K562 (cell line): Measurements from ENCODE around the gene GOLGA2.

Source experiments
- ELF4 ChIP-seq: fragments of 450-650 bp; formaldehyde crosslinking; IDR thresholded peaks from 2 replicates; pipeline ENCODE4 v1.4.0; 2022; ENCODE audit warnings: missing genetic modification characterization
- ETS2 ChIP-seq: IDR thresholded peaks from 2 replicates; pipeline ENCODE4 v1.6.1; 2016; ENCODE audit warnings: borderline replicate concordance, missing genetic modification characterization, mild to moderate bottlenecking, moderate library complexity, missing compliant biosample characterization; ENCODE audit not compliant: poor library complexity, severe bottlenecking
- GATA2 ChIP-seq: sonication (generic); formaldehyde crosslinking; IDR thresholded peaks from 2 replicates; pipeline ENCODE4 v1.4.0; 2020; ENCODE audit warnings: mild to moderate bottlenecking, missing genetic modification reagents
- IRF2 ChIP-seq: sonication (generic); formaldehyde crosslinking; IDR thresholded peaks from 2 replicates; pipeline ENCODE4 v1.8.1; 2022; ENCODE audit warnings: mild to moderate bottlenecking, missing genetic modification reagents
- MAZ ChIP-seq, 2 experiments: fragments of 450-650 bp in 1 of 2; sonication (generic) in 1 of 2; formaldehyde crosslinking; IDR thresholded peaks in 1 of 2; conservative IDR thresholded peaks in 1 of 2; 2 replicates each; pipeline versions ENCODE4 v1.4.0 to v1.5.0; 2020; ENCODE audit warnings: mild to moderate bottlenecking in 1 of 2, missing genetic modification reagents in 1 of 2
- MYC ChIP-seq, 2 experiments: fragments of 250-450 bp in 1 of 2; sonication (Bioruptor Pico) in 1 of 2; IDR thresholded peaks; 2 replicates each; pipeline versions ENCODE4 v1.5.1 to v1.6.1; 2012 to 2021; ENCODE audit warnings: low read depth in 2 of 2, borderline replicate concordance in 1 of 2, improper control_type of control experiment in 1 of 2, low read length in 1 of 2, mild to moderate bottlenecking in 1 of 2, moderate library complexity in 1 of 2
- NBN ChIP-seq: fragments of 450-650 bp; IDR thresholded peaks from 2 replicates; pipeline ENCODE4 v1.6.1; 2016; ENCODE audit warnings: low read depth, mild to moderate bottlenecking
- NUFIP1 ChIP-seq: fragments of 450-650 bp; IDR thresholded peaks from 2 replicates; pipeline ENCODE4 v1.6.1; 2018; ENCODE audit not compliant: partially characterized antibody
- RCOR1 ChIP-seq, 2 experiments: IDR thresholded peaks; 2 replicates each; pipeline ENCODE4 v1.6.1; 2012; ENCODE audit warnings: low read depth in 2 of 2, low read length in 2 of 2, borderline replicate concordance in 1 of 2, improper control_type of control experiment in 1 of 2
- ZNF551 ChIP-seq: fragments of 250-450 bp; sonication (Bioruptor Pico); IDR thresholded peaks from 2 replicates; pipeline ENCODE4 v1.5.0; 2021; ENCODE audit warnings: mild to moderate bottlenecking, moderate library complexity
- TF ChIP-seq, protein P1 (sequence below), 2 experiments: IDR thresholded peaks; 2 replicates each; pipeline ENCODE4 v1.6.1; 2011; ENCODE audit warnings: borderline replicate concordance in 1 of 2, control low read depth in 1 of 2, low read depth in 1 of 2, low read length in 1 of 2, mild to moderate bottlenecking in 1 of 2, mixed read lengths in 1 of 2, moderate library complexity in 1 of 2; ENCODE audit not compliant: insufficient read depth in 1 of 2, insufficient read length in 1 of 2, poor library complexity in 1 of 2, severe bottlenecking in 1 of 2; ENCODE audit errors: extremely low read depth in 1 of 2
- TF ChIP-seq, protein P2 (sequence below), 3 experiments: IDR thresholded peaks in 2 of 3; conservative IDR thresholded peaks in 1 of 3; 2 replicates each; pipeline ENCODE4 v1.5.1; 2011 to 2012; ENCODE audit warnings: low read length in 3 of 3, mild to moderate bottlenecking in 3 of 3, control low read depth in 2 of 3, improper control_type of control experiment in 1 of 3, inconsistent platforms in 1 of 3, low read depth in 1 of 3, mixed read lengths in 1 of 3, moderate library complexity in 1 of 3; ENCODE audit not compliant: insufficient read depth in 2 of 3
- TF ChIP-seq, protein P3 (sequence below): fragments of 450-650 bp; IDR thresholded peaks from 2 replicates; pipeline ENCODE4 v1.6.1; 2016; ENCODE audit warnings: antibody characterized with exemption
- TF ChIP-seq, protein P4 (sequence below): sonication (generic); formaldehyde crosslinking; IDR thresholded peaks from 2 replicates; pipeline ENCODE4 v1.8.0; 2023; ENCODE audit warnings: missing genetic modification reagents, mild to moderate bottlenecking, borderline replicate concordance

DNA sequence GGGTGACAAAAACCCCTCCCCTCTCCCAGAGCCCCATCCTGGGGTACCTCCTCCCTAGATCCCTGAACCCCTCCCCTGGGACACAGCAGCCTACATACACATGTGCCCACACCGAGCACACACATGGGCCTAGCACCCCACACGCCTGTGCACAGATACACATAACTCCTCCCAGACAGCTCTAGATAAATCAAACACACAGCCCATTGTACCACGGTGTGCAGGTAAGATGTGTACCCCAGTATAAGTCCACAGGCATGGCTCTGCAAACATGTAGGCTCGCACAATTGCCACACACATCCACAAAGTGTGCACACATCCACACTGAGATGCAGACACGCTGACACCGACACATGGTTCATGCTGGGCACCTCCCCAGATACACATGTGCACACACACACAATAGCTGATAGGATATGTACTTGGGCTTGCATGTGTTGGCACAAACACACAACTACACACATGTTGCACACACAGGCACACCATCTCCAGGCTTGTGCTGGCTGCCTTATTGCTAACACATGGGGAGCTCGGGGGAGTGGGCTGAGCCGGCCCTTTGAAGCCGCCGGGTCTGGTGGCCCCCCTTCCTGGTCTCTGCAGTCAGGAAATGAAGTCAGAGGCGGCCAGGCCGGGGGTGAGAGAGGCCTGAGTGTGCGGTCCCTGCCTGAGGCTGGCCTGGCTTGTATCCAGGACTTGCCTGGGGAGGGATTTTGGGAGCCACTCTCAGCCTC lies 30.2 kb downstream of the GOLGA2 start:
- TF ChIP-seq, protein P1, sequence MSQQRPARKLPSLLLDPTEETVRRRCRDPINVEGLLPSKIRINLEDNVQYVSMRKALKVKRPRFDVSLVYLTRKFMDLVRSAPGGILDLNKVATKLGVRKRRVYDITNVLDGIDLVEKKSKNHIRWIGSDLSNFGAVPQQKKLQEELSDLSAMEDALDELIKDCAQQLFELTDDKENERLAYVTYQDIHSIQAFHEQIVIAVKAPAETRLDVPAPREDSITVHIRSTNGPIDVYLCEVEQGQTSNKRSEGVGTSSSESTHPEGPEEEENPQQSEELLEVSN (IDR thresholded peaks at IDR 0.05; ENCODE audit: borderline replicate concordance in 1 of 2, extremely low read depth in 1 of 2, insufficient read depth in 1 of 2, insufficient read length in 1 of 2, low read depth in 1 of 2, low read length in 1 of 2, poor library complexity in 1 of 2, severe bottlenecking in 1 of 2): peak in 1 of 2 experiments; percentile 28
- TF ChIP-seq, protein P2, sequence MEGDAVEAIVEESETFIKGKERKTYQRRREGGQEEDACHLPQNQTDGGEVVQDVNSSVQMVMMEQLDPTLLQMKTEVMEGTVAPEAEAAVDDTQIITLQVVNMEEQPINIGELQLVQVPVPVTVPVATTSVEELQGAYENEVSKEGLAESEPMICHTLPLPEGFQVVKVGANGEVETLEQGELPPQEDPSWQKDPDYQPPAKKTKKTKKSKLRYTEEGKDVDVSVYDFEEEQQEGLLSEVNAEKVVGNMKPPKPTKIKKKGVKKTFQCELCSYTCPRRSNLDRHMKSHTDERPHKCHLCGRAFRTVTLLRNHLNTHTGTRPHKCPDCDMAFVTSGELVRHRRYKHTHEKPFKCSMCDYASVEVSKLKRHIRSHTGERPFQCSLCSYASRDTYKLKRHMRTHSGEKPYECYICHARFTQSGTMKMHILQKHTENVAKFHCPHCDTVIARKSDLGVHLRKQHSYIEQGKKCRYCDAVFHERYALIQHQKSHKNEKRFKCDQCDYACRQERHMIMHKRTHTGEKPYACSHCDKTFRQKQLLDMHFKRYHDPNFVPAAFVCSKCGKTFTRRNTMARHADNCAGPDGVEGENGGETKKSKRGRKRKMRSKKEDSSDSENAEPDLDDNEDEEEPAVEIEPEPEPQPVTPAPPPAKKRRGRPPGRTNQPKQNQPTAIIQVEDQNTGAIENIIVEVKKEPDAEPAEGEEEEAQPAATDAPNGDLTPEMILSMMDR (IDR thresholded peaks at IDR 0.05 in 2 of 3, conservative IDR thresholded peaks at IDR 0.05 in 1 of 3; ENCODE audit: insufficient read depth in 2 of 3, low read depth in 1 of 3, low read length in 3 of 3): no peak
- no peak for TF ChIP-seq ELF4
- TF ChIP-seq, protein P3, sequence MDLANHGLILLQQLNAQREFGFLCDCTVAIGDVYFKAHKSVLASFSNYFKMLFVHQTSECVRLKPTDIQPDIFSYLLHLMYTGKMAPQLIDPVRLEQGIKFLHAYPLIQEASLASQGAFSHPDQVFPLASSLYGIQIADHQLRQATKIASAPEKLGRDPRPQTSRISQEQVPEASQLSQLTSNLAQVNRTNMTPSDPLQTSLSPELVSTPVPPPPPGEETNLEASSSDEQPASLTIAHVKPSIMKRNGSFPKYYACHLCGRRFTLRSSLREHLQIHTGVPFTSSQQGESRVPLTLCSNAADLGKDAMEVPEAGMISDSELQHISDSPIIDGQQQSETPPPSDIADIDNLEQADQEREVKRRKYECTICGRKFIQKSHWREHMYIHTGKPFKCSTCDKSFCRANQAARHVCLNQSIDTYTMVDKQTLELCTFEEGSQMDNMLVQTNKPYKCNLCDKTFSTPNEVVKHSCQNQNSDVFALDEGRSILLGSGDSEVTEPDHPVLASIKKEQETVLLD: no peak
- TF ChIP-seq MYC (IDR thresholded peaks at IDR 0.05; ENCODE audit: low read depth, low read length): no peak
- no peak for TF ChIP-seq MYC (CRISPR knock-in tag; IDR thresholded peaks at IDR 0.05; ENCODE audit: borderline replicate concordance, low read depth)
- TF ChIP-seq NBN: no peak
- TF ChIP-seq MAZ (CRISPR knock-in tag; conservative IDR thresholded peaks at IDR 0.05 in 1 of 2, IDR thresholded peaks at IDR 0.05 in 1 of 2): peak in 1 of 2 experiments; percentile 42; a peak in 1 of 4 replicates
- no peak for TF ChIP-seq RCOR1 (IDR thresholded peaks at IDR 0.05; ENCODE audit: borderline replicate concordance in 1 of 2, low read depth in 2 of 2, low read length in 2 of 2)
- no peak for TF ChIP-seq GATA2 (CRISPR knock-in tag)
- TF ChIP-seq IRF2: no peak
- no peak for TF ChIP-seq ETS2
- TF ChIP-seq, protein P4, sequence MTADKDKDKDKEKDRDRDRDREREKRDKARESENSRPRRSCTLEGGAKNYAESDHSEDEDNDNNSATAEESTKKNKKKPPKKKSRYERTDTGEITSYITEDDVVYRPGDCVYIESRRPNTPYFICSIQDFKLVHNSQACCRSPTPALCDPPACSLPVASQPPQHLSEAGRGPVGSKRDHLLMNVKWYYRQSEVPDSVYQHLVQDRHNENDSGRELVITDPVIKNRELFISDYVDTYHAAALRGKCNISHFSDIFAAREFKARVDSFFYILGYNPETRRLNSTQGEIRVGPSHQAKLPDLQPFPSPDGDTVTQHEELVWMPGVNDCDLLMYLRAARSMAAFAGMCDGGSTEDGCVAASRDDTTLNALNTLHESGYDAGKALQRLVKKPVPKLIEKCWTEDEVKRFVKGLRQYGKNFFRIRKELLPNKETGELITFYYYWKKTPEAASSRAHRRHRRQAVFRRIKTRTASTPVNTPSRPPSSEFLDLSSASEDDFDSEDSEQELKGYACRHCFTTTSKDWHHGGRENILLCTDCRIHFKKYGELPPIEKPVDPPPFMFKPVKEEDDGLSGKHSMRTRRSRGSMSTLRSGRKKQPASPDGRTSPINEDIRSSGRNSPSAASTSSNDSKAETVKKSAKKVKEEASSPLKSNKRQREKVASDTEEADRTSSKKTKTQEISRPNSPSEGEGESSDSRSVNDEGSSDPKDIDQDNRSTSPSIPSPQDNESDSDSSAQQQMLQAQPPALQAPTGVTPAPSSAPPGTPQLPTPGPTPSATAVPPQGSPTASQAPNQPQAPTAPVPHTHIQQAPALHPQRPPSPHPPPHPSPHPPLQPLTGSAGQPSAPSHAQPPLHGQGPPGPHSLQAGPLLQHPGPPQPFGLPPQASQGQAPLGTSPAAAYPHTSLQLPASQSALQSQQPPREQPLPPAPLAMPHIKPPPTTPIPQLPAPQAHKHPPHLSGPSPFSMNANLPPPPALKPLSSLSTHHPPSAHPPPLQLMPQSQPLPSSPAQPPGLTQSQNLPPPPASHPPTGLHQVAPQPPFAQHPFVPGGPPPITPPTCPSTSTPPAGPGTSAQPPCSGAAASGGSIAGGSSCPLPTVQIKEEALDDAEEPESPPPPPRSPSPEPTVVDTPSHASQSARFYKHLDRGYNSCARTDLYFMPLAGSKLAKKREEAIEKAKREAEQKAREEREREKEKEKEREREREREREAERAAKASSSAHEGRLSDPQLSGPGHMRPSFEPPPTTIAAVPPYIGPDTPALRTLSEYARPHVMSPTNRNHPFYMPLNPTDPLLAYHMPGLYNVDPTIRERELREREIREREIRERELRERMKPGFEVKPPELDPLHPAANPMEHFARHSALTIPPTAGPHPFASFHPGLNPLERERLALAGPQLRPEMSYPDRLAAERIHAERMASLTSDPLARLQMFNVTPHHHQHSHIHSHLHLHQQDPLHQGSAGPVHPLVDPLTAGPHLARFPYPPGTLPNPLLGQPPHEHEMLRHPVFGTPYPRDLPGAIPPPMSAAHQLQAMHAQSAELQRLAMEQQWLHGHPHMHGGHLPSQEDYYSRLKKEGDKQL (CRISPR knock-in tag): no peak
- no peak for TF ChIP-seq NUFIP1
- no peak for TF ChIP-seq ZNF551 (CRISPR knock-in tag)
